H1 (cell line): ENCODE data around the gene TTC38. TPM values are rescaled to one million over a fixed set of nuclear protein-coding genes. Genes with fewer than 3 reads are reported as not detected.

Experiments used
- CTCF ChIA-PET: fragments of 300-600 bp; sonication (Branson Sonifier 250); formaldehyde crosslinking; loops from one replicate; lab custom pipeline; 2021; ENCODE audit not compliant: partially characterized antibody; lab: Charles Lee
- POLR2A ChIA-PET: fragments of 300-600 bp; sonication (Branson Sonifier 250); formaldehyde crosslinking; loops from one replicate; lab custom pipeline; 2021; ENCODE audit warnings: inconsistent platforms; ENCODE audit not compliant: partially characterized antibody; lab: Charles Lee
- DNase-seq, 2 experiments: peaks; one replicate each; pipeline versions ENCODE4 v3.0.0 to v3.0.0-alpha.2; 2010 to 2022; ENCODE audit warnings: low spot score in 2 of 2, low read depth in 1 of 2, mixed read lengths in 1 of 2
- FAIRE-seq: peaks from 2 replicates; lab custom pipeline; 2011; peaks lifted over from hg19 to GRCh38; lab: Jason Lieb, UNC
- H2AFZ ChIP-seq: 2 replicates; pipeline ENCODE4 v1.8.1; 2012; ENCODE audit warnings: low read length, inconsistent platforms
- H2AK5ac ChIP-seq: 2 replicates; pipeline ENCODE4 v1.6.1; 2013; ENCODE audit warnings: low read depth, low read length
- H2BK120ac ChIP-seq: replicated peaks from 2 replicates; pipeline ENCODE3; 2013; ENCODE audit warnings: low read depth, low read length, inconsistent platforms
- H2BK12ac ChIP-seq: 2 replicates; pipeline ENCODE4 v1.6.1; 2013; ENCODE audit warnings: low read depth, low read length
- H2BK15ac ChIP-seq: 2 replicates; pipeline ENCODE4 v1.6.1; 2013; ENCODE audit warnings: low read length
- H2BK20ac ChIP-seq: 2 replicates; pipeline ENCODE4 v1.6.1; 2013; ENCODE audit warnings: low read length
- H2BK5ac ChIP-seq: 2 replicates; pipeline ENCODE4 v1.6.1; 2013; ENCODE audit warnings: low read depth, low read length
- H3K14ac ChIP-seq: 2 replicates; pipeline ENCODE4 v1.6.1; 2013; ENCODE audit warnings: inconsistent platforms; ENCODE audit not compliant: insufficient read length
- H3K18ac ChIP-seq: 2 replicates; pipeline ENCODE4 v1.6.1; 2013; ENCODE audit warnings: low read length; ENCODE audit errors: extremely low read depth
- H3K23ac ChIP-seq: 2 replicates; pipeline ENCODE4 v1.6.1; 2013; ENCODE audit warnings: inconsistent platforms; ENCODE audit not compliant: insufficient read length
- H3K23me2 ChIP-seq: 2 replicates; pipeline ENCODE4 v1.6.1; 2013; ENCODE audit warnings: low read depth, low read length
- H3K27ac ChIP-seq: 2 replicates; pipeline ENCODE4 v1.6.1; 2011; ENCODE audit warnings: low read depth, low read length, inconsistent platforms
- H3K27me3 ChIP-seq, 4 experiments: replicated peaks in 1 of 4; 1 replicate in 1 of 4; 2 replicates in 3 of 4; pipeline versions ENCODE4 v1.6.1 to v1.8.1; 2011 to 2013; ENCODE audit warnings: low read length in 3 of 4, mild to moderate bottlenecking in 3 of 4, inconsistent platforms in 2 of 4, mixed read lengths in 2 of 4, moderate library complexity in 1 of 4; ENCODE audit not compliant: control insufficient read depth in 3 of 4, insufficient read depth in 3 of 4; ENCODE audit errors: extremely low read depth in 1 of 4
- H3K36me3 ChIP-seq, 4 experiments: 2 replicates each; pipeline versions ENCODE4 v1.6.1 to v1.8.1; 2011 to 2013; ENCODE audit warnings: mild to moderate bottlenecking in 4 of 4, low read length in 3 of 4, moderate library complexity in 2 of 4, control low read depth in 1 of 4, inconsistent platforms in 1 of 4; ENCODE audit not compliant: insufficient read depth in 4 of 4, control insufficient read depth in 2 of 4
- H3K4ac ChIP-seq: replicated peaks from 2 replicates; pipeline ENCODE3; 2013; ENCODE audit warnings: low read length, low read depth, mixed read lengths, inconsistent platforms; ENCODE audit not compliant: insufficient read length
- H3K4me1 ChIP-seq, 4 experiments: replicated peaks in 1 of 4; 1 replicate in 1 of 4; 2 replicates in 3 of 4; pipeline versions ENCODE4 v1.6.1 to v1.8.1; 2011 to 2013; ENCODE audit warnings: low read length in 3 of 4, inconsistent platforms in 2 of 4, mixed read lengths in 1 of 4; ENCODE audit not compliant: insufficient read depth in 4 of 4, control insufficient read depth in 3 of 4
- H3K4me2 ChIP-seq, 2 experiments: 2 replicates each; pipeline versions ENCODE4 v1.6.1 to v1.8.1; 2011 to 2013; ENCODE audit warnings: low read depth in 2 of 2, low read length in 2 of 2, control low read depth in 1 of 2, inconsistent platforms in 1 of 2, mild to moderate bottlenecking in 1 of 2; ENCODE audit not compliant: insufficient read depth in 1 of 2
- H3K4me3 ChIP-seq, 4 experiments: fragments of 200-600, 300-600 bp in 1 of 4; sonication (generic), shearing (Covaris generic), sonication (Bioruptor Twin) in 1 of 4; 2 replicates each; pipeline versions ENCODE4 v1.5.1 to v1.8.1; 2011 to 2016; ENCODE audit warnings: low read length in 4 of 4, low read depth in 3 of 4, control low read depth in 2 of 4, inconsistent platforms in 2 of 4, mild to moderate bottlenecking in 2 of 4, mixed read lengths in 1 of 4, moderate library complexity in 1 of 4; ENCODE audit not compliant: insufficient read depth in 2 of 4; ENCODE audit errors: extremely low read depth in 1 of 4
- H3K56ac ChIP-seq: replicated peaks from 2 replicates; pipeline ENCODE3; 2013; ENCODE audit warnings: low read depth, mild to moderate bottlenecking, mixed read lengths, low read length, inconsistent platforms; ENCODE audit not compliant: insufficient read length
- H3K79me1 ChIP-seq: 2 replicates; pipeline ENCODE4 v1.6.1; 2013; ENCODE audit warnings: low read depth, low read length, control low read depth
- H3K79me2 ChIP-seq, 2 experiments: 2 replicates each; pipeline versions ENCODE4 v1.6.1 to v1.8.1; 2012 to 2013; ENCODE audit warnings: low read length in 2 of 2, mild to moderate bottlenecking in 2 of 2, inconsistent platforms in 1 of 2; ENCODE audit not compliant: insufficient read depth in 2 of 2, control insufficient read depth in 1 of 2
- H3K9ac ChIP-seq, 4 experiments: replicated peaks in 1 of 4; 1 replicate in 1 of 4; 2 replicates in 3 of 4; pipeline versions ENCODE4 v1.6.1 to v1.8.1; 2011 to 2013; ENCODE audit warnings: low read depth in 3 of 4, low read length in 3 of 4, control low read depth in 2 of 4, mild to moderate bottlenecking in 2 of 4, moderate library complexity in 2 of 4, inconsistent platforms in 1 of 4; ENCODE audit errors: extremely low read depth in 1 of 4
- H3K9me3 ChIP-seq, 2 experiments: 2 replicates each; pipeline versions ENCODE4 v1.6.1 to v1.8.1; 2012 to 2013; ENCODE audit warnings: mild to moderate bottlenecking in 2 of 2, moderate library complexity in 2 of 2, control low read depth in 1 of 2, inconsistent platforms in 1 of 2, low read depth in 1 of 2, low read length in 1 of 2, mixed read lengths in 1 of 2; ENCODE audit not compliant: insufficient read depth in 2 of 2
- H4K20me1 ChIP-seq, 2 experiments: replicated peaks in 1 of 2; 2 replicates each; pipeline versions ENCODE3 to v1.8.1; 2011 to 2013; ENCODE audit warnings: inconsistent platforms in 2 of 2, low read length in 2 of 2, mild to moderate bottlenecking in 1 of 2; ENCODE audit not compliant: insufficient read depth in 2 of 2, control insufficient read depth in 1 of 2
- H4K5ac ChIP-seq: 2 replicates; pipeline ENCODE4 v1.6.1; 2013; ENCODE audit warnings: low read length, low read depth, mixed read lengths, inconsistent platforms; ENCODE audit not compliant: insufficient read length
- H4K8ac ChIP-seq: 2 replicates; pipeline ENCODE4 v1.8.0; 2013; ENCODE audit warnings: mild to moderate bottlenecking, moderate library complexity, low read length, inconsistent platforms; ENCODE audit not compliant: insufficient read depth; ENCODE audit errors: extremely low read depth
- H4K91ac ChIP-seq: replicated peaks from 2 replicates; pipeline ENCODE3; 2013; ENCODE audit warnings: low read length, mixed read lengths, inconsistent platforms; ENCODE audit not compliant: insufficient read length
- BCL11A ChIP-seq, 2 experiments: IDR thresholded peaks; one replicate each; pipeline ENCODE4 v1.6.1; 2011; ENCODE audit warnings: low read depth in 2 of 2, low read length in 2 of 2, mild to moderate bottlenecking in 2 of 2
- EP300 ChIP-seq, 2 experiments: IDR thresholded peaks; 1 replicate in 1 of 2; 2 replicates in 1 of 2; pipeline ENCODE4 v1.6.1; 2011 to 2012; ENCODE audit warnings: low read depth in 2 of 2, low read length in 2 of 2, mild to moderate bottlenecking in 2 of 2, borderline replicate concordance in 1 of 2, inconsistent platforms in 1 of 2, moderate library complexity in 1 of 2
- EZH2 ChIP-seq: fragments of 200-600 bp; sonication (generic); IDR thresholded peaks from 2 replicates; pipeline ENCODE4 v1.7.1; 2012; ENCODE audit warnings: low read depth, mild to moderate bottlenecking, moderate library complexity, low read length, inconsistent platforms; ENCODE audit not compliant: severe bottlenecking
- SRF ChIP-seq: IDR thresholded peaks from 2 replicates; pipeline ENCODE4 v1.6.1; 2011; ENCODE audit warnings: mild to moderate bottlenecking, low read depth, low read length, moderate library complexity
- USF2 ChIP-seq: IDR thresholded peaks from 2 replicates; pipeline ENCODE4 v1.6.1; 2011; ENCODE audit warnings: low read length, improper control_type of control experiment
- WGBS, 2 experiments: shearing (Covaris generic) in 1 of 2; methylation state at CpG; one replicate each; pipeline versions ENCODE4 v1.1.6 to v1.1.7; 2013 to 2015; ENCODE audit warnings: low lambda C conversion rate in 2 of 2, mixed read lengths in 2 of 2, inconsistent platforms in 1 of 2, low coverage in 1 of 2, missing lambda C conversion rate in 1 of 2; ENCODE audit not compliant: insufficient replicate concordance in 2 of 2, insufficient coverage in 1 of 2, insufficient read length in 1 of 2; ENCODE audit errors: extremely low coverage in 1 of 2, missing lambda C conversion rate in 1 of 2; 5-methylcytosine and 5-hydroxymethylcytosine counted together
- polyA plus RNA-seq, 7 experiments: library from polyadenylated mRNA; depleted of rRNA in 3 of 7; stranded (reverse) in 5 of 7; unstranded in 2 of 7; fragments of >200 nt in 5 of 7; fragments of 200-250 nt in 2 of 7; gene quantifications; 1 replicate in 5 of 7; 2 replicates in 1 of 7; 4 replicates in 1 of 7; pipeline versions ENCODE4 v1.2.1 to v1.2.3, GENCODE V29; 2011 to 2013; ENCODE audit warnings: missing spikeins in 2 of 7, mixed read lengths in 2 of 7
- total RNA-seq: library from RNA; stranded (reverse); fragmentation: NEBNext Ultra II Directional; extraction: Animal tissue kit (Norgen Biotek cat#: 25700); gene quantifications from 2 replicates; pipeline ENCODE4 v1.2.1, GENCODE V29; 2021

Gene TTC38
- total and polyA plus RNA-seq, 2 of the 8 experiments (the other 6 are each of a cell fraction or from before 2014, with no cell fraction given), result 25.3 to 34.8 TPM

DNA sequence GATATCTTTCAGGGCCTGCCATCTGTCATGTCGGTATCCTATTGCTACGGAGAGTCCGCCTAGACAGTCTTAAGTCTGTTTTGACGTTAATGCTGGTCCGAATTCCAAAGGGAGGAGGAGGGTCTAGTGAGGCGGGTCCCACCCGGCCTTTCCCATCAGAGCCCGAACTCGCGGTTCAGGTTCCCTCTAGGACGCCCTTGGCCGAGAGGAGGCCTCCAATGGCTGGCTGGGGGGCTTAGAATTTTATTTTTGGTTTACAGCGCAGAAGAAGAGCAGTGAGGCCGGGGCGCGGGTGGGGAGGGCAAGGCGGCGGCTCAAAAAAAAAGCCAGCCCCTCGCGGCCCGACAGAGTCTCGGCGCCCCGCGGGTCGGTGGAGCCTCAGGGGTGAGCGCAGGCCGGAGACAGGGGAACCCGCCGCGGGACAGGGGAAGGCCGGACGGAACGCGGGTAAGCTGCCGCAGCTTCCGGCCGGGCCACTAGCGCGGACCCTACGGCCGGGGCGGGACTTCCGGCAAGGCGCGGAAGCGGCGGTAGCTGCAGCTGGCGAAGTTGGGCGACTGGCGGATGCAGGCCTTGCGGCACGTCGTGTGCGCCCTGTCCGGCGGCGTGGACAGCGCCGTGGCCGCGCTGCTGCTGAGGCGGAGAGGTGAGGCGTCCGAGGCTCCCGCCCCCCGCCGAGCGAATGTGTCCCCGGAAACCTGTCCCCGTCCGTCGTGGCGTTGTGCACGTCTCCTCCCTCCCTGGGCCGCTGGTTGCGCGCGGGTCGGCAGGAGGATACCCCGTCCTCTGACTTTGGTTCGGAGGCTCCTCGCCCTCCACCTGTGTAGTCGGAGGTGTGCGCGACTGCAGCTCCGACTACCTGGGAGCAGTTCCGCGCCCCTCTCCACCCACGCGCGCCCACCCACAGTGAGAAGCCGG lies 67.7 kb downstream of the TTC38 start, which contains the start of gene TRMU:
Gene TRMU (plus strand): TSS at position 514 of the 918 bp plus-strand sequence. CDS start 51 bp downstream, at position 565.
- ChIA-PET CTCF (interaction anchor here (0.6 to 1.4 kb wide), 5 partner anchors 73 to 346 kb away, joined by 3 to 5 read pairs (median 4); partner anchors contain the start of gene PKDREJ), POLR2A (interaction anchor here (0.7 to 1.5 kb wide), 11 partner anchors 9 to 1850 kb away, joined by 3 to 5 read pairs (median 3); partner anchors contain the start of genes GTSE1 and PKDREJ)
- H2AK5ac ChIP-seq, result no peak within 1 kb of the TSS
- FAIRE-seq (no peak), DNase-seq (peak; percentile 51 to 87)
- H3K23me2 ChIP-seq, result 0 out of 2 replicates have a peak, but pooled peaks cover 2% of the 10 kb centered on the region
- H4K5ac ChIP-seq, result peak within 1 kb of the TSS; percentile 21
- H3K9me3 ChIP-seq, result no peaks in the 10 kb centered on the region
- peaks cover 9 to 29% (median 20%) of the 10 kb centered on the region in 4 experiments for H3K36me3 ChIP-seq
- H2BK20ac ChIP-seq, result no peak within 1 kb of the TSS
- H2AFZ ChIP-seq, result no peak within 1 kb of the TSS; the same call in 1 of the 2 replicates
- H3K18ac ChIP-seq, result peak within 1 kb of the TSS; percentile 78
- no peak within 1 kb of the TSS for H2BK12ac ChIP-seq
- peaks cover 9 to 29% of the 10 kb centered on the region in 2 experiments for H3K79me2 ChIP-seq
- 0 out of 2 replicates have a peak within 1 kb of the TSS, but pooled peaks have one; percentile 16 for H2BK15ac ChIP-seq
- no peak within 1 kb of the TSS for H3K4ac ChIP-seq
- no peak within 1 kb of the TSS for H3K14ac ChIP-seq
- H3K27ac ChIP-seq, result peak within 1 kb of the TSS; percentile 8; the same call in 1 of the 2 replicates
- no peaks in the 10 kb centered on the region for H3K27me3 ChIP-seq
- peak within 1 kb of the TSS; percentile 88 to 94 for H3K4me2 ChIP-seq
- H3K4me3 ChIP-seq, result peak within 1 kb of the TSS; percentile 55 to 90 (median 80)
- H4K8ac ChIP-seq, result peak within 1 kb of the TSS; percentile 79
- no peak within 1 kb of the TSS for H4K91ac ChIP-seq
- H4K20me1 ChIP-seq, result peaks cover 7 to 11% of the 10 kb centered on the region in 2 experiments
- WGBS, 2 experiments, result 2% methylated on average over 46 of the region's 93 CpGs; no CpG with 5 or more reads in 1 of the 2 experiments
- H3K9ac ChIP-seq, result peak within 1 kb of the TSS; percentile 57 to 82 (median 70)
- H3K23ac ChIP-seq, result no peak within 1 kb of the TSS
- H2BK120ac ChIP-seq, result no peak within 1 kb of the TSS
- peak within 1 kb of the TSS; percentile 20 for H3K56ac ChIP-seq
- no peak within 1 kb of the TSS; the same call in 1 of the 2 replicates for H2BK5ac ChIP-seq
- peaks cover 9% of the 10 kb centered on the region for H3K79me1 ChIP-seq
- peaks cover 0 to 4% (median 3%) of the 10 kb centered on the region in 4 experiments; a peak in 3 of 7 replicates for H3K4me1 ChIP-seq
- TF ChIP-seq SRF (0 out of 2 replicates have a peak, but pooled peaks have one; percentile 11), EP300 (IDR thresholded peaks at IDR 0.05; ENCODE audit: borderline replicate concordance in 1 of 2, low read depth in 2 of 2, low read length in 2 of 2) (peak in 1 of 2 experiments; percentile 44; a peak in 1 of 3 replicates), BCL11A (IDR thresholded peaks at IDR 0.05; ENCODE audit: low read depth in 2 of 2, low read length in 2 of 2) (no peak), EZH2 (no peak), USF2 (no peak)
